ENCODE results near the gene MOCS3.

MOCS3 gene

GRCh38 chr20:51012357-51012756 lies 53.7 kb downstream of the MOCS3 start:
- Histone ChIP-seq H3K36me3 (ENCODE audit: control insufficient read depth, insufficient read depth, low read length) (peaks cover 41% of the 10 kb centered on the region), H3K4me3 (ENCODE audit: extremely low read depth, insufficient read depth, low read length, poor library complexity, severe bottlenecking) (no peak overlapping the region), H3K27ac (ENCODE audit: low read depth, low read length, severe bottlenecking) (no peak overlapping the region), H3K4me1 (ENCODE audit: control insufficient read depth, insufficient read depth, low read length, poor library complexity, severe bottlenecking) (peaks cover 14% of the 10 kb centered on the region), H3K9me3 (ENCODE audit: control insufficient read depth, low read length) (no peaks in the 10 kb centered on the region)
- 89 to 100% methylated on average over 1 of the region's 3 CpGs for WGBS, 2 experiments (ENCODE audit: insufficient coverage in 2 of 2)
